Astrocyte of the spinal cord (primary cell): ENCODE results near the gene ZNF692.
"Not testable (repeated sequence)": the region's sequence is repeated elsewhere in the genome, so short reads cannot be mapped to it uniquely, and the experiment has no call there.

Experiments
- DNase-seq: peaks from one replicate; pipeline ENCODE4 v3.0.0; 2011; ENCODE audit warnings: low read depth, low spot score
- H3K4me3 ChIP-seq: 2 replicates; pipeline ENCODE4 v1.5.1; 2011; ENCODE audit warnings: low read depth, mild to moderate bottlenecking, low read length, moderate library complexity
- CTCF ChIP-seq: IDR thresholded peaks from 2 replicates; pipeline ENCODE4 v1.5.1; 2012; ENCODE audit warnings: low read depth, mild to moderate bottlenecking, low read length, inconsistent platforms
- in situ Hi-C: cut with HindIII; loops from 2 replicates; pipeline ENCODE4 v1.10.0; 2017; ENCODE audit warnings: low sequenced_read_pairs

Gene ZNF692

GRCh38 chr1:248804771-248805681 lies 53.9 kb downstream of the ZNF692 start:
- no peak for DNase-seq
- no peak overlapping the region for H3K4me3 ChIP-seq
- in situ Hi-C loops, result no loop called here
- TF ChIP-seq CTCF, result no peak

- in situ Hi-C loops, DNase-seq, H3K4me3 ChIP-seq: not testable (repeated sequence)
Observed at GRCh38 chr1:248803501-248803900, 55.4 kb downstream of the ZNF692 start.

- TF ChIP-seq CTCF, result no peak
- no peak overlapping the region for H3K4me3 ChIP-seq
- in situ Hi-C loops, result no loop called here
- DNase-seq, result no peak
Observed at GRCh38 chr1:248802454-248802853, 56.4 kb downstream of the ZNF692 start.

GRCh38 chr1:248800459-248800858 lies 58.4 kb downstream of the ZNF692 start:
- no peak overlapping the region for H3K4me3 ChIP-seq
- no peak for TF ChIP-seq CTCF
- no peak for DNase-seq
- in situ Hi-C loops, result no loop called here
